ENCODE measurements around the gene UBE2R2.
"Not testable (repeated sequence)": the region's sequence is repeated elsewhere in the genome, so short reads cannot be mapped to it uniquely, and the experiment has no call there.

DNA sequence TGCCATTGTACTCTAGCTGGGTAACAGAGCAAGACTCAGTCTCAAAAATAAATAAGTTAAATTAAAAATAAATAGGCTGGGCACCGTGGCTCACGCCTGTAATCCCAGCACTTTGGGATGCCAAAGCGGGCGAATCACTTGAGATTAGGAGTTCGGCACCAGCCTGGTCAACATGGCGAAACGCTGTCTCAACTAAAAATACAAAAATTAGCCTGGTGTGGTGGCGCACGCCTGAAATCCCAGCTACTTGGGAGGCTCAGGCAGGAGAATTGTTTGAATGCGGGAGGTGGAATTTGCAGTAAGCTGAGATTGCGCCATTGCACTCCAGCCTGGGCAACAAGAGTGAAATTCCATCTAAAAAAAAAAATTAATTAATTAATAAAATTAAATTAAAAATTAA lies 10.3 kb downstream of the UBE2R2 start:
- TF ChIP-seq ZFX (IDR thresholded peaks at IDR 0.05), result not testable (repeated sequence)
- TF ChIP-seq, protein P1, sequence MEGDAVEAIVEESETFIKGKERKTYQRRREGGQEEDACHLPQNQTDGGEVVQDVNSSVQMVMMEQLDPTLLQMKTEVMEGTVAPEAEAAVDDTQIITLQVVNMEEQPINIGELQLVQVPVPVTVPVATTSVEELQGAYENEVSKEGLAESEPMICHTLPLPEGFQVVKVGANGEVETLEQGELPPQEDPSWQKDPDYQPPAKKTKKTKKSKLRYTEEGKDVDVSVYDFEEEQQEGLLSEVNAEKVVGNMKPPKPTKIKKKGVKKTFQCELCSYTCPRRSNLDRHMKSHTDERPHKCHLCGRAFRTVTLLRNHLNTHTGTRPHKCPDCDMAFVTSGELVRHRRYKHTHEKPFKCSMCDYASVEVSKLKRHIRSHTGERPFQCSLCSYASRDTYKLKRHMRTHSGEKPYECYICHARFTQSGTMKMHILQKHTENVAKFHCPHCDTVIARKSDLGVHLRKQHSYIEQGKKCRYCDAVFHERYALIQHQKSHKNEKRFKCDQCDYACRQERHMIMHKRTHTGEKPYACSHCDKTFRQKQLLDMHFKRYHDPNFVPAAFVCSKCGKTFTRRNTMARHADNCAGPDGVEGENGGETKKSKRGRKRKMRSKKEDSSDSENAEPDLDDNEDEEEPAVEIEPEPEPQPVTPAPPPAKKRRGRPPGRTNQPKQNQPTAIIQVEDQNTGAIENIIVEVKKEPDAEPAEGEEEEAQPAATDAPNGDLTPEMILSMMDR (conservative IDR thresholded peaks at IDR 0.05), result not testable (repeated sequence)

Measured in C4-2B (cell line).